Pancreas (tissue), 10 donors: Measurements from ENCODE around the gene GPR31. TPM values are rescaled to one million over a fixed set of nuclear protein-coding genes. Genes with fewer than 3 reads are reported as not detected.

Experiments used
- ATAC-seq, 4 donors: fragments of 200-7000 bp; cut with Tn5 transposase; one replicate each; pipeline versions ENCODE4 v1.8.0 to v1.9.1; 2020; ENCODE audit warnings: mild to moderate bottlenecking in 4 of 4, moderate library complexity in 4 of 4
- DNase-seq, 6 donors: peaks; one replicate each; pipeline ENCODE4 v3.0.0-alpha.2; 2020
- FAIRE-seq: peaks from 2 replicates; lab custom pipeline; 2012; peaks lifted over from hg19 to GRCh38; lab: Jason Lieb, UNC
- H3K27ac ChIP-seq, 4 donors: fragments of 200-600 bp; sonication (generic); 1 replicate in 3 of 4; 2 replicates in 1 of 4; pipeline versions ENCODE4 v1.5.0 to v1.8.0; 2020
- H3K27me3 ChIP-seq, 4 donors: fragments of 200-600 bp; one replicate each; pipeline ENCODE4 v1.8.0; 2021
- H3K36me3 ChIP-seq, 3 donors: fragments of 200-600 bp; sonication (generic) in 1 of 3; one replicate each; pipeline versions ENCODE4 v1.5.0 to v1.8.0; 2020 to 2021
- H3K4me1 ChIP-seq, 3 donors: fragments of 200-600 bp; one replicate each; pipeline ENCODE4 v1.8.0; 2021
- H3K4me3 ChIP-seq, 4 donors: fragments of 200-600 bp; sonication (generic) in 2 of 4; one replicate each; pipeline versions ENCODE4 v1.5.0 to v1.8.0; 2020 to 2021
- H3K9me3 ChIP-seq, 4 donors: fragments of 200-600 bp; one replicate each; pipeline ENCODE4 v1.8.0; 2021
- WGBS, 2 donors: extraction: QIAGEN DNeasy Blood & Tissue Kit; methylation state at CpG; one replicate each; pipeline ENCODE4 v1.1.7; 2013; 5-methylcytosine and 5-hydroxymethylcytosine counted together
- intact Hi-C, 3 donors: fragments of 100-400 bp; cut with DNase I; formaldehyde crosslinking; loops; one replicate each; pipeline versions ENCODE4 v1.11.1 to v1.14.2; 2022
- polyA plus RNA-seq, 2 donors: library from polyadenylated mRNA; stranded (reverse); fragments of 200-250 nt; gene quantifications; one replicate each; pipeline ENCODE4 v1.2.3, GENCODE V29; 2013
- total RNA-seq, 6 donors: library from RNA; stranded (reverse); fragmentation: NEBNext Ultra II Directional in 4 of 6; extraction: Animal tissue kit (Norgen Biotek cat#: 25700) in 4 of 6; gene quantifications; one replicate each; pipeline versions ENCODE4 v1.2.1 to v1.2.4, GENCODE V29; 2021 to 2023
- TF ChIP-seq, protein P1 (sequence below), 4 donors: fragments of 200-600 bp; sonication (generic) in 3 of 4; IDR thresholded peaks; one replicate each; pipeline versions ENCODE4 v1.5.0 to v1.8.0; 2021; ENCODE audit warnings: antibody characterized with exemption in 4 of 4
- donor health status: healthy with polysubstance abuse.
- donor health status: DM: no; HTN: no; CAD: no; lungs with moderate emphysema.
- donor health status: DM: no; HTN: no; CAD: no.
- donor health status: control.
- donor health status: control.
- donor health status: Bipolar disorder and iron deficiency.
- donor health status: DM: yes; HTN: yes; CAD: no.
- donor health status: DM: no; HTN: no; CAD: no.
- donor health status: DM: no; HTN: no; CAD: no.
- donor health status: DM: yes; HTN: yes; CAD: no.

Gene GPR31
- total and polyA plus RNA-seq, 8 donors, result not detected

GRCh38 chr6:167154895-167155294 is 2.9 kb downstream of the GPR31 start:
- 23 to 32% methylated on average over 2 of the region's 2 CpGs for WGBS, 2 donors
- no peak for DNase-seq
- intact Hi-C loops, result no loop called here

GRCh38 chr6:167154291-167154690 is 3.5 kb downstream of the GPR31 start:
- H3K4me1 ChIP-seq, result no peaks in the 10 kb centered on the region
- DNase-seq (peak in 1 of 6 donors; percentile 49), ATAC-seq (no peak), FAIRE-seq (no peak)
- H3K36me3 ChIP-seq, result no peaks in the 10 kb centered on the region
- H3K27ac ChIP-seq, result no peak overlapping the region
- no peaks in the 10 kb centered on the region for H3K27me3 ChIP-seq
- TF ChIP-seq, protein P1, sequence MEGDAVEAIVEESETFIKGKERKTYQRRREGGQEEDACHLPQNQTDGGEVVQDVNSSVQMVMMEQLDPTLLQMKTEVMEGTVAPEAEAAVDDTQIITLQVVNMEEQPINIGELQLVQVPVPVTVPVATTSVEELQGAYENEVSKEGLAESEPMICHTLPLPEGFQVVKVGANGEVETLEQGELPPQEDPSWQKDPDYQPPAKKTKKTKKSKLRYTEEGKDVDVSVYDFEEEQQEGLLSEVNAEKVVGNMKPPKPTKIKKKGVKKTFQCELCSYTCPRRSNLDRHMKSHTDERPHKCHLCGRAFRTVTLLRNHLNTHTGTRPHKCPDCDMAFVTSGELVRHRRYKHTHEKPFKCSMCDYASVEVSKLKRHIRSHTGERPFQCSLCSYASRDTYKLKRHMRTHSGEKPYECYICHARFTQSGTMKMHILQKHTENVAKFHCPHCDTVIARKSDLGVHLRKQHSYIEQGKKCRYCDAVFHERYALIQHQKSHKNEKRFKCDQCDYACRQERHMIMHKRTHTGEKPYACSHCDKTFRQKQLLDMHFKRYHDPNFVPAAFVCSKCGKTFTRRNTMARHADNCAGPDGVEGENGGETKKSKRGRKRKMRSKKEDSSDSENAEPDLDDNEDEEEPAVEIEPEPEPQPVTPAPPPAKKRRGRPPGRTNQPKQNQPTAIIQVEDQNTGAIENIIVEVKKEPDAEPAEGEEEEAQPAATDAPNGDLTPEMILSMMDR (IDR thresholded peaks at IDR 0.05), result no peak
- WGBS, 2 donors, result 50 to 62% methylated on average over 9 of the region's 9 CpGs
- intact Hi-C loops, result no loop called here
- H3K4me3 ChIP-seq, result no peak overlapping the region
- H3K9me3 ChIP-seq, result no peaks in the 10 kb centered on the region

More at GRCh38 chr6:167154895-167155294, 2.9 kb downstream of the GPR31 start:
- Histone ChIP-seq H3K27ac (no peak overlapping the region), H3K9me3 (no peaks in the 10 kb centered on the region), H3K36me3 (no peaks in the 10 kb centered on the region), H3K4me3 (no peak overlapping the region), H3K4me1 (no peaks in the 10 kb centered on the region), H3K27me3 (no peaks in the 10 kb centered on the region)
- ATAC-seq, result no peak
- FAIRE-seq, result no peak
- TF ChIP-seq, protein P1 (IDR thresholded peaks at IDR 0.05), result no peak

- DNase-seq, result no peak
These were observed 4.2 kb downstream of the GPR31 start for GRCh38 chr6:167153521-167153959.

GRCh38 chr6:167152862-167153261 is 4.9 kb downstream of the GPR31 start:
- no peak for FAIRE-seq
- H3K4me1 ChIP-seq, result no peaks in the 10 kb centered on the region
- H3K4me3 ChIP-seq, result no peak overlapping the region
- H3K27me3 ChIP-seq, result no peaks in the 10 kb centered on the region
- no peak overlapping the region for H3K27ac ChIP-seq
- TF ChIP-seq, protein P1 (IDR thresholded peaks at IDR 0.05), result no peak
- no peak for ATAC-seq
- DNase-seq, result no peak
- H3K36me3 ChIP-seq, result no peaks in the 10 kb centered on the region
- no peaks in the 10 kb centered on the region for H3K9me3 ChIP-seq
- intact Hi-C loops, result no loop called here
- 83 to 91% methylated on average over 9 of the region's 9 CpGs for WGBS, 2 donors

More at GRCh38 chr6:167153521-167153959, 4.2 kb downstream of the GPR31 start:
- ATAC-seq (peak in 2 of 4 donors; percentile 47 to 59), FAIRE-seq (no peak)
- H3K4me1 ChIP-seq, result no peaks in the 10 kb centered on the region
- no peaks in the 10 kb centered on the region for H3K27me3 ChIP-seq
- H3K27ac ChIP-seq, result no peak overlapping the region
- TF ChIP-seq, protein P1 (IDR thresholded peaks at IDR 0.05), result no peak
- 53 to 72% methylated on average over 13 of the region's 13 CpGs for WGBS, 2 donors
- intact Hi-C loops, result no loop called here
- no peak overlapping the region for H3K4me3 ChIP-seq
- H3K36me3 ChIP-seq, result no peaks in the 10 kb centered on the region
- no peaks in the 10 kb centered on the region for H3K9me3 ChIP-seq

DNA sequence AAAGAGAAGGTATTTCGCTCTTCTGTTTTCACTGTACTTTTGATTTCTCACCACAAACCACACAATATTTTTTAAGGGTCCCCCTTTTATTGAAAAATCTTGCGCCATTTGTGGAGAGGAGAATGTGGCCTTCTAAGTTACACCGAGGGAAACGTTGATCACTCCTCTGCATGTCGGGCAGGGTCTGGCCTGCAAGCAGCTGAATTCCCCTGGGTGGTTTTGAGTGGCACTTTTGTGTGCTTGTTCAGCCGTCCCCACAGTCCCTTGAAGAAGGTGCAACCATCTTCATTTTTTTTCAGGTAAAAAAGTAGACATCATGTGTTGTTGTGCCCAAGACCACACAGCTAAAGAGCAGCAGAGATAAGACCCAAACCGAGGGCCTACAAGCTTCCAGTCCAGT is 6.1 kb downstream of the GPR31 start:
- intact Hi-C loops, result no loop called here
- 77 to 85% methylated on average over 7 of the region's 7 CpGs for WGBS, 2 donors
- H3K36me3 ChIP-seq, result no peaks in the 10 kb centered on the region
- ATAC-seq (no peak), DNase-seq (no peak), FAIRE-seq (no peak)
- no peak overlapping the region for H3K4me3 ChIP-seq
- no peaks in the 10 kb centered on the region for H3K27me3 ChIP-seq
- no peaks in the 10 kb centered on the region for H3K4me1 ChIP-seq
- H3K9me3 ChIP-seq, result no peaks in the 10 kb centered on the region
- no peak overlapping the region for H3K27ac ChIP-seq
- TF ChIP-seq, protein P1 (IDR thresholded peaks at IDR 0.05), result no peak
